HG02870 (cell line): ENCODE results near the gene LRRFIP2.
A peak's percentile ranks its signal among the peaks of the same experiment; 100 is the strongest.

Experiments
- ATAC-seq: cut with Tn5 transposase; IDR thresholded peaks from one replicate; pipeline ENCODE4 v1.9.1; 2021; ENCODE audit warnings: mild to moderate bottlenecking, moderate library complexity; ENCODE audit not compliant: unreplicated experiment

The LRRFIP2 gene

DNA sequence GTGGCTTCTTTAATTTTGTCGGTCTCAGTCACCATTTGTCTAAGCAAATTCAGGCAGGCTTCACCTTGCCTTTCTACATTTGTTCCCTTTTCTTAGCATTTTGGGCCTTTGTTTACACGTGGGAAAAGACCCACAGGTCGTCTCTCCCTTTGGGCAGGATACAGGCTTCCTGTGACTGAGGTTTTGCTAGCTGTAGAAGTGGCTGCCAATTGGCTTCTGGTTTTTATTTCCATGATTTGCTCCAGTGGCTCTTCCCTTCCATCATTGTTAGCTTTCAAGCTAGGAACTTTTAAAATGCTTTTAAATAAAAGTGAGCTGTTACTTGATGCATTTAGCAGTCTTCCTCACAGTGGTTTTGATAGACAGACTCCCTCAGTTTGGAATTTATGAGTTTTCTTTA lies 143.8 kb downstream of the LRRFIP2 start:
- ATAC-seq = no peak

DNA sequence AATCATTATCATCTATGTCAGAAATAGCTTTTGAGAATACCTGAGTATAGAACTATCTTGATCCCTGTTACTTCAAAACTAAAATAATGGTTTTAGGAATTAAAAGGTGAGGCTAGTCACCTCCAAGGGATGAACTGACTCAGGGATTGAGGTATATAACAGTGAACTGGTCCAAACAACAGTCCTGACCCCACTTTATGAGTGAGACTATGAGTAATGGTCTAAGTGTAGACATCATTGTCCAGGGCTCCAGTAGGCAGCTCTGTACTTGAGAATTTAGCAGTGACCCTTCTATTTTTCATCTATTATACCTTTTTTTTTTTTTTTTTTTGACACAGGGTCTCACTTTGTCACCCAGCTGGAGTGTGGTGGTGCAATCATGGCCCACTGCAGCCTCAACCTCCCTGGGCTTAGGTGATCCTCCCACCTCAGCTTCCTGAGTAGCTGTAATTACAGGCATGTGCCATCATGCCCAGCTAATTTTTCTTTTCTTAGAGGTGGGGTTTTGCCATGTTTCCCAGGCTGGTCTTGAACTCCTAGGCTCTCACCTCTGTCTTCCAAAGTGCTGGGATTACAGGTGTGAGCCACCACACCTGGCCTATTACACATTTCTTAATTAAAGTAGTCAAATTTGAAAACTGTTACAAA lies 144.7 kb downstream of the LRRFIP2 start:
- ATAC-seq = no peak

DNA sequence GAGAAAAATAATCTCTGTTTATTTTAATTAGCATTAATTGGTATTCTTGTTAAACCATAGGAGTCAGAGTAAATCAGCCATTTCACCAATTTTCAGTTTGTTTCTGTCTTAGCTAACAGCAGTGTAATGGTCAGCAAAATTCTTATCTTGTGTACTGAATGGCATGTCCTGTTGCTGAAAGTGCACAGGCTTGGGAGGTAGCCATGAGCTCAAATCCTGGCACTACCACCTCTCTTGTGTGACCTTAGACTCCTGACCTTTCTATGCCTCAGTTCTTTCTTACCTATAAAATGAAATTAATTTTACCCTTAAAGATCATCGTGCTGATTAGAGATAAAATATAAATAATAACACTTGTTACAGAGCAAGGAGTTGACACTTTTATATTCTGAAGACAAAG lies 145.3 kb downstream of the LRRFIP2 start:
- no peak for ATAC-seq

DNA sequence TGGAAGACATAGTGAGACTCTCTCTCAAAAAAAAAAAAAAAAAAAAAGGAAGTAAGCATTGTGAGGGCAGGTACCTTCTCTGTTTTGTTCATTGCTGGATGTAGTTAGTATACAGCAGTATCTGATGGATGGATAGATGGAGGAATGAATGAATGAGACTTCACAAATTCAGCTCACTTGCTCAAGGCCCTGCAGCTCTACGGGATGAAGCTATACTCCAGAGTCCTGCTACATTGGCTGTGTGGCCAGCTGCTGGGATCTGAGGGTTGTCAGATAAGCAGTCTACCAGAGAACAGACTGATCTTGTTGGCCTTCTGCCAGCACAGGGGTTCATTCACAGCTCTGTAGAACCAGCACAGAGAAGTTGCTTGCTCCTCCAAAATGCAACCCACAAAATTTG lies 146.1 kb downstream of the LRRFIP2 start:
- no peak for ATAC-seq

DNA sequence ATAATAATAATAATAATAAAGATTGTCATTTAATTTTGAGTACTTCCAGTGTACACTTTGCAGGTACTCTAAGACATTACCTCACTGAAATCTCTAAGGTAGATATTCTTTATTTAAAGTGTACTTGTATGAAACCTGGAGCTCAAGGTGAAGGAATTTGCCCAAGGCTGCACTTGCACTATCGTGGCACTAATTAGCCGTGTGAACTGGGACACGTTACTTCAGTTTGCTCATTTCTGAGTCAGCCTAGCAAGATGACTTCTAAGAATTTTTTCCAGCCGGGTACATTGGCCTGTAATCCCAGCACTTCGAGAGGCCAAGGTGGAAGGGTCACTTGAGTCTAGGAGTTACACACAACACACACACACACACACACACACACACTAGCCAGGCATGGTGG lies 147.5 kb downstream of the LRRFIP2 start:
- no peak for ATAC-seq

DNA sequence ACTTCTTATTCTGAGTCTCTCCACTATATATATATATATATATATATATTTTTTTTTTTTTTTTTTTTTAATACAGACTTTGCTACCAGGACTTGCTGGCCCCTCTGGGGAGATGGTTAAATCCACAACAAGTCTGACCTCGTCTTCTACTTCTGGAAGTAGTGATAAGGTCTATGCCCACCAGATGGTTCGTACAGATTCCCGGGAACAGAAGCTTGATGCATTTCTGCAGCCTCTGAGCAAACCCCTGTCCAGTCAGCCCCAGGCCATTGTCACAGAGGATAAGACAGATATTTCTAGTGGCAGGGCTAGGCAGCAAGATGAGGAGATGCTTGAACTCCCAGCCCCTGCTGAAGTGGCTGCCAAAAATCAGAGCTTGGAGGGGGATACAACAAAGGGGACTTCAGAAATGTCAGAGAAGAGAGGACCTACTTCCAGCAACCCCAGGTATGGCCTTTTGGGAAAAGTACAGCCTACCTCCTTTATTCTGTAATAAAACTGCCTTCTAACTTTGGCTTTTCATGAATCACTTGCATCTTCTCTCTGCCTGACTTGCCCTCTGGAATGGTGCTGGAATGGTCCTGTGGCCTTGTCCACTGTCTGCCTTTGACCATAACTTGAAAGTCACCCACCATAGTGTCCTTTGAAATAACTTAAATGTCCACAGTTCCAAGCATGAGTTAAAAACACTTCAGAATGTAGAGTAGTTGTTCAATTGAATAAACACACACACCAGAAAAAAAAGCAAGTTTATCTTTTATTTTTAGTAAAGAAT lies 148.6 kb downstream of the LRRFIP2 start:
- no peak for ATAC-seq

DNA sequence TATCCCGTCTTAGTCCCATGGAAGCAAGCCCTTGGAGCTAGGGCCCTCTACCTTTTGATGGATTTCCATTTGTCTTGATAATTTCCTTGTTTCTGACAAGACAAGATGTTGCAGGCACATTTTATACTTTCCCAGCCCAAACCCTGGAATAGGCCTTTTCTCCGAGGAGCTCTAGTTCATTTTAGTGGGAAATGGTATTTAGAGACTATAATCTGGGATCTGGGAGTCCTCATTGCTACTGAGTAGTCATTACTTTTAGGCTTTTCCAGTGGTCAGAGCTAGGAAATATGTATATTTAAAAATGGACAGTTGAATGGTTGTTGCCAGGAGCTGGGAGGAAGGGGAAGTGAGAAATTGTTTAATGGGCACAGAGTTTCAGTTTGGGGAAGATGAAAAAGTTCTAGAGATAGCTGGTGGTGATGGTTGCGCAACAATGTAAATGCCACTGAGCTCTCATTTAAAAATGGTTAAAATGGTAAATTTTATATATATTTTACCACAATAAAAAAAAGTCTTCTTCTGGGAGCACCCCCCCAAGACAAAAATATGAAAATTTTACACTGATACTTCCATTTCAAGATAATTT lies 149.5 kb downstream of the LRRFIP2 start:
- ATAC-seq = peak; percentile 61

DNA sequence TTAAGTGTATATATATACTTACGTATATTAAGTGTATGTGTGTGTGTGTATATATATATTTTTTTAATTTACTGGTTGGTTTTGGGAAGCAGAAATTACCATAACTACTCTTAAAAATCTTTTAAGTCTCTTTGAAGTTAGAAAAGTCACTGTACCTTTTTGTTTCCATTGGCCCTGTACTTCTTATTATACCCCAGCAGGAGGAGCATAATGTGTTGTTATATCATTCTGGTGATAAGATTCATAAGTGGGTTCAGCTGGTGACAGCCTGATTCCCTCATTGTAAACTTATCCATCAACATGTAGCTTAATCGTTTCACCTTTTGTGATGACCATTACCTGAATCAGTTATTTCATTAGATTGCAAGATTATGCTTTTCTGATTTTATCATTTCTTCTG lies 150.3 kb downstream of the LRRFIP2 start:
- no peak for ATAC-seq

DNA sequence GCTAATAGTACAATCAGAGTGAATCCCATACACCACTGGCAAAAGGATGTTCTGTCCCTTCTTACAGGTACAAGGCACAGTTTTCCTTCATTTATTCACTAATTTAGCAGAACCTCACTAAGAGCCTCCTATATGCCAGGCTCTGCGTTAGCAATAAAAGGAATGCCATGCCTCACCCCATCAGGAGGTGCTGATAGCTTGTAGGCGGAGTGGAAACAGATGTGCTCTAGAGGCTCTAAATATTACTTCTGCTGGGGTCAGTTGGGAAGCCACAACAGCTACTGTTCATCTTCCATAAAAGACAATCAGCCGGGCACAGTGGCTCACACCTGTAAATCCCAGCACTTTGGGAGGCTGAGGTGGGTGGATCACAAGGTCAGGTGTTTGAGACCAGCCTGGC lies 156.7 kb downstream of the LRRFIP2 start:
- ATAC-seq = no peak

DNA sequence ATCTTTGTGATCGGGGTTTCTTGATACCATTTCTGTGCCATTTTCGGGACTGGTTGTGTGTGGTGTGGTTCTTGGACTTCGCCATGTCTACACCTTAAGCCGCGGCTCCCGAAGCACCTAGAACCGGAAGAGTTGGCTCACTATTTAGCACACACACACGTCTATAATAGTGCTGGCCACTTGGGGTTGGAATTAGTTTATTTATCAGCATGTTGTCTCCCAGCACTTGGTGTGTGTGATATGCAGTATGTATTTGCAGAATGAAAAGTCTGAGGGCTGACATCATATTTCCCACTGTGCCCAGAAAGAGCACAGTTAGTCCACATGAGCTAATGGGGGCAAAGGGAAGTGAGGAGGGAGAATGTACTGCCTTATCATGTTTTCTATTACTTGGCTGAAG lies 157.5 kb downstream of the LRRFIP2 start:
- no peak for ATAC-seq

DNA sequence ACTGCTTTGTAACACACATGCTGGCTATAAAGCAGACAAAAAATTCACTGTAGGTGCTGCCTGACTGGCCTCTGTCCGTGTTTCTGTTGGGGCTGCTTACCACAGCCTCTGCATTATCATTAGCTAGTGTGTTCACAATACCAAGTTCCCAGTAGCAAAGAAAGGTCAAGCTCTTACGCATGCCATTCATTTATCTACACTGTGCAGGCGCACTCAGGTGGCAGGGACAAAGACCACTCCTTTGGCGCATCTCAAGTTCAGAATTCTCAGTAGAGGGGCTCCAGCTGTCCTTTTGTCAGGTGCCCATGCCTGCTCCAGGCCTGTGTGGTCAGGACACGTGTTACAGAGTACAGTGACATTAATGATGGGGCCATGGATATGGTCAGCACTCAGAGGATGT lies 158.7 kb downstream of the LRRFIP2 start:
- no peak for ATAC-seq

DNA sequence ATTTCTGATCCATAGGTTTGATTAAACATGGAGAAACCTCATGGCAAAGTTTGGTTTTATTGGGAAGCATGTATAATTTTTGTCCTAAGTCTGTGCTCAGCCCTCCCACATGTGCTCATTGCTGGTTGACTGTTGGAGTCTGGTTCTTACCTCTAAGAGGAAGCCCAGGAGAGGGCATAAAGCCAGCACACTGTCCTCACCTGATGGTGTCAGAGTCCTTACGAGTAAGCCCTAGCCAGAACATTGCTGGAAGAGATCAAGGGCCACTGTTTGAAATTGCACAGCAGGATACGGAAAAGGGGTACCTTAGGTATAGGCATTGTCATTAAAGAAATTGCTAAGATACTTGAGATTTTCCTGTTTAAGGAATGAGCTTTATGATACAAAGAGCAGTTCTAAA lies 159.8 kb downstream of the LRRFIP2 start:
- ATAC-seq = no peak
